Measurements from ENCODE around the gene FAM193B.

The FAM193B gene

GRCh38 chr5:177509381-177509951, 44.9 kb downstream of the FAM193B start, which contains the start of gene DOK3:
Gene DOK3, minus strand, starts transcription at chr5:177509826. Its CDS starts 286 bp downstream, at chr5:177509540.
- peak; percentile 51 for DNase-seq
- Histone ChIP-seq H3K27me3 (no peaks in the 10 kb centered on the region), H3K36me3 (peaks cover 45% of the 10 kb centered on the region), H3K4me1 (peaks cover 5% of the 10 kb centered on the region), H3K9me3 (no peaks in the 10 kb centered on the region), H3K4me3 (ENCODE audit: low read depth, low read length) (no peak within 1 kb of the TSS)
- no peak for TF ChIP-seq CTCF (IDR thresholded peaks at IDR 0.05; ENCODE audit: low read depth, low read length)

GRCh38 chr5:177508837-177509236, 45.5 kb downstream of the FAM193B start:
- H3K4me1 ChIP-seq, result peaks cover 5% of the 10 kb centered on the region
- no peak for DNase-seq
- no peak for TF ChIP-seq CTCF (IDR thresholded peaks at IDR 0.05; ENCODE audit: low read depth, low read length)
- H3K4me3 ChIP-seq (ENCODE audit: low read depth, low read length), result no peak overlapping the region
- peaks cover 39% of the 10 kb centered on the region for H3K36me3 ChIP-seq
- no peaks in the 10 kb centered on the region for H3K27me3 ChIP-seq
- H3K9me3 ChIP-seq, result no peaks in the 10 kb centered on the region

DNA sequence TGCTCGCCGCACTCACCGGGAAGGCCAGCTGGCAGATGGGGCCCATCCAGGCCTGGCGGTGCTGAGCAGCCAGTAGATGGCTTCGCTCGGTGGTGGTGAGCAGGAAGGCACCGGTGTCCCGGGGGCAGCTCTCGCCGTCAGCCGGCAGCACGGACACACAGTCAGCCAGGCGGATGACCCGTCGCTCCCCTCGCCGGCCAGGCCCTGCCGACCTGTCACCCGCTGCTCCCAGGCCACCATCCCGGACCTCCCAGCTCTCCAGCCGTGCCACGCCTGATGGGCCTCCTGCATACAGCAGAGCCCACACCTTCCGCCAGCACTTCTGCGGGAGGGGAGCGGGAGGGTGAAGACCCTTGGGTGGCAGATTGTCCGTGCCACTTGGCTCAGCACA, 46.1 kb downstream of the FAM193B start:
- peaks cover 5% of the 10 kb centered on the region for H3K4me1 ChIP-seq
- no peak overlapping the region for H3K4me3 ChIP-seq (ENCODE audit: low read depth, low read length)
- TF ChIP-seq CTCF (IDR thresholded peaks at IDR 0.05; ENCODE audit: low read depth, low read length), result no peak
- no peaks in the 10 kb centered on the region for H3K27me3 ChIP-seq
- peaks cover 32% of the 10 kb centered on the region for H3K36me3 ChIP-seq
- DNase-seq, result no peak
- no peaks in the 10 kb centered on the region for H3K9me3 ChIP-seq

- no peak for DNase-seq
- Histone ChIP-seq H3K9me3 (no peaks in the 10 kb centered on the region), H3K4me3 (ENCODE audit: low read depth, low read length) (no peak overlapping the region), H3K4me1 (peaks cover 11% of the 10 kb centered on the region), H3K27me3 (no peaks in the 10 kb centered on the region), H3K36me3 (peaks cover 27% of the 10 kb centered on the region)
- TF ChIP-seq CTCF (IDR thresholded peaks at IDR 0.05; ENCODE audit: low read depth, low read length), result no peak
Measured at GRCh38 chr5:177507596-177508220, 46.7 kb downstream of the FAM193B start.

- peak; percentile 38 for TF ChIP-seq CTCF (IDR thresholded peaks at IDR 0.05; ENCODE audit: low read depth, low read length)
- Histone ChIP-seq H3K36me3 (peaks cover 22% of the 10 kb centered on the region), H3K27me3 (no peaks in the 10 kb centered on the region), H3K4me1 (peaks cover 12% of the 10 kb centered on the region), H3K4me3 (ENCODE audit: low read depth, low read length) (no peak overlapping the region), H3K9me3 (no peaks in the 10 kb centered on the region)
- no peak for DNase-seq
Measured at GRCh38 chr5:177507165-177507564, 47.2 kb downstream of the FAM193B start.

- Histone ChIP-seq H3K9me3 (no peaks in the 10 kb centered on the region), H3K36me3 (peaks cover 1% of the 10 kb centered on the region), H3K4me1 (peaks cover 20% of the 10 kb centered on the region), H3K4me3 (ENCODE audit: low read depth, low read length) (no peak overlapping the region), H3K27me3 (no peaks in the 10 kb centered on the region)
- no peak for DNase-seq
- TF ChIP-seq CTCF (IDR thresholded peaks at IDR 0.05; ENCODE audit: low read depth, low read length), result no peak
Measured at GRCh38 chr5:177505075-177505474, 49.3 kb downstream of the FAM193B start.

All from BE2C (cell line).